ENCODE results near the gene CAPN14.

The CAPN14 gene

GRCh38 chr2:31241625-31242270 is 24.4 kb upstream of the CAPN14 start:
- no peak for DNase-seq (ENCODE audit: low read depth in 3 of 3, low spot score in 1 of 3)

DNA sequence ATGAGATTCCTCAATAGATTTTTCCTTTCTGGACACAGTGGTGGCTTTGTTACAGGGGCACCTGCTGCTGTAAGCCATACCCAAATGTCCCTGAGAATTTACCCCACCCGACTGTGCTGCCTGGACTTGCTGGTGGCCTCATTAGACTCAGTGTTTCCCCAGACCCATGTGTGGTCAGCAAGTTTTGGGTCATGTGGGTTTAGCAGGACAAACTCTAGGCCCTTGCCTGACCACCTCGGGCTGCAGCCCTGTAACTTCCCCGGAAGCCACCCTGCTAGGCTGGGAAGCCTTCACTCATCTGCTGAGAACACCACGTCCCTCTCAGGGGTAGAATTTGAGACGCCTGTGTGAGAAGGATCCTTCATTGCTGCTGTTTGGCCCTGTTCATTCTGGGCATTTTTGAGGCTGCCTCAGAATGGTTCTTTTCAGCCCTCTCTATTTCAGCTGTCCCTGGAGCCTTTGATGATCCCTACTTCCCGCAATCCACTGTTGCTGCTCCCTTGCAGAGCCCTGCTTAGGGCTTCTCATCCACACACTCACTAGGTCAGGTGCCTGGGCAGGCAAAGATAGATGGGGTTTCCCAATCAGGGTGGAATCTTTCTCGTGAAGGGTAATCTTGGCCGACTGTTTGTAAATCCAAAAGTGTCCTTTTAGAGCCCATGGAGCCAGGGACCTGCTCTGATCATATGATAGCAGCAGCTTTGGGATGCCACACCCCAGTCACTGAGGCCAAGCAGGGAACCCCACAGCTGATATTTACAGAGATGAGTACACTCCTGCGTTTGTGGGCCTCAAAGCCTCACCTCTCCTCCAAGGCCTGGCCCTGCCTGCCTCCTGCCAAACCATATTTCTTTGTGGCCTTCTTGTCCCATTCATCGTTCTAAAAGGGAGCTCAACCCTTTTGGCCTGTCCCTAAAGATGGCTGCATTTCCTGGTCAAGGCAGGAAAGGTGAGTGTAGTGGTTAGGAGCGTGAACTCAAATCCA is 23.4 kb upstream of the CAPN14 start:
- DNase-seq (ENCODE audit: low read depth in 3 of 3, low spot score in 1 of 3), result no peak

- DNase-seq (ENCODE audit: low read depth in 3 of 3, low spot score in 1 of 3), result no peak
Measured at GRCh38 chr2:31239593-31240177, 22.4 kb upstream of the CAPN14 start.

GRCh38 chr2:31238906-31239592 is 21.7 kb upstream of the CAPN14 start:
- DNase-seq (ENCODE audit: low read depth in 3 of 3, low spot score in 1 of 3), result no peak

DNA sequence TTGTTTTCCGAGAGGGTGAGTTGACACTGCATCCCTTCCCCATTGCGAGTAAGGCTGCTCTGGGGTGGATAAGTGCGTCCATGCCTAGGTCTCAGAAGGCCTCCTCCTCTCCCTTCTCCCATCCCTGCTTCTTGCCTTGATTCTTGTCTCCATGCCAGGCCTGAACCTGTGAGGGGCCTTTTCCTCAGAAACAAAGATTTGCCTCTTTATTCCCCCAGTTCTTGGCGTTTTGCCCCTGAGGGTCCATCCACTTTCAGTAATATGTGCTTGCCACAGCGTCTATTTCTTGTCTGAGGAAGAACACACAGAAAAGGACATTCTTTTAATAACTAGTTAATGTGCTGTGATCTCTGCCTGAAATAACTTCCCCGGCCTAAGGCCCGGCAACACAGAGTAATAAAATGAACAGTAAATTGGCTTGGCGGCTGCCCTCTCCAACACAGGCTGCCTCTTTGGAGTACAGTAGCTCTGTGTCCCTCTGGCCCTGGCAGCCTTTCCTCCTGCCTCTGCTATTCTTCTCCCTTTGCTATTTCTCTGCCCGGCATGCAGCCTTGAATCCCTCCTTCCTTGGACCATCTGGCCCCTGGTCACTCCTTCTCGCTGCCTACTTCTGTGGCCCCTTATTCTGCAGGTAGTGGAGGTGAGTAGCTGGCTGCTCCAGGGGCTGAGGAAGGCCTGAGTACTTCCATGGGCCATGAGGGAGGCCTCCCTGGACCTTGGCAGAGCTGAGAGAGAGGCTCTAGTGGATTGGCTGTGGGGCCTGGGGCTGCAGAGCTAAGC is 21.0 kb upstream of the CAPN14 start:
- DNase-seq (ENCODE audit: low read depth in 3 of 3, low spot score in 1 of 3), result no peak

GRCh38 chr2:31237348-31238017 is 20.2 kb upstream of the CAPN14 start:
- DNase-seq (ENCODE audit: low read depth in 3 of 3, low spot score in 1 of 3), result no peak

DNA sequence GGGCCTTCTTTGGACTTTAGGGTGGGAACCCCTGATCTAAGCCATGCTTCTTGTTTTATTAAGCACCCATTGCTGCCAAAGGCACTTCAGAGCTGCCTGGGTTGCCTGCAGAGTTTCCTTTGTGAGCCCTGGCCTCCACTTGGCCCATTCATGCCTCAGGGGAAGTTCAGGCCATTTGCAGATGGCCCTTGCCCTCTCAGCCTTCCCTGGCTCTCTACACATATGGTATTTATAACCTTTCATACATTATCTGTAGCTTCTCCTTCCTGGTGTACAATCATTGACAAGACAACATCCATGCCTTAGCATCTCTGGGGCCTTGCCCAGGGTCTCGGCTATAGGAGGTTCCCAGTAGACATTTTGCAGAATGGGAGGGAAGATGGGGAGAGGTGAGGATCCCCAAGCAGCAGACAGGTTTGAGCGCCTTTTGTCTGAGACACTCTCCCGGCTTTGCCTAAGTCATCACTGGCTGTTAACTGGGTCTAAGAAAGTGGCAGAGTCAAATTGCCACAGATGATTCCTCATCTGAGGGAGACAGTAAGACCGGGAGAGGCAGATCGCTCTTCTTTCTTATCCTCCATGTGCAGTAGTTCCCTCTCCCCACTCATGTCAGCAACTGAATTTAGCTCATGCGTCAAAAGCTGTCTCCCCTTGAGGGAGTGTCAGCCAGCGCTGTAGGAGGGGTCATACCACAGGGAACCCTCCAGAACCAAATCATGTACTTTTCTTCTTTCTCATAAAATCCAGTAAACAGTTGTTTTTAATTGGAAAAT is 19.3 kb upstream of the CAPN14 start:
- no peak for DNase-seq (ENCODE audit: low read depth in 3 of 3, low spot score in 1 of 3)

- DNase-seq (ENCODE audit: low read depth in 3 of 3, low spot score in 1 of 3), result no peak
Measured at GRCh38 chr2:31235504-31235902, 18.2 kb upstream of the CAPN14 start.

DNA sequence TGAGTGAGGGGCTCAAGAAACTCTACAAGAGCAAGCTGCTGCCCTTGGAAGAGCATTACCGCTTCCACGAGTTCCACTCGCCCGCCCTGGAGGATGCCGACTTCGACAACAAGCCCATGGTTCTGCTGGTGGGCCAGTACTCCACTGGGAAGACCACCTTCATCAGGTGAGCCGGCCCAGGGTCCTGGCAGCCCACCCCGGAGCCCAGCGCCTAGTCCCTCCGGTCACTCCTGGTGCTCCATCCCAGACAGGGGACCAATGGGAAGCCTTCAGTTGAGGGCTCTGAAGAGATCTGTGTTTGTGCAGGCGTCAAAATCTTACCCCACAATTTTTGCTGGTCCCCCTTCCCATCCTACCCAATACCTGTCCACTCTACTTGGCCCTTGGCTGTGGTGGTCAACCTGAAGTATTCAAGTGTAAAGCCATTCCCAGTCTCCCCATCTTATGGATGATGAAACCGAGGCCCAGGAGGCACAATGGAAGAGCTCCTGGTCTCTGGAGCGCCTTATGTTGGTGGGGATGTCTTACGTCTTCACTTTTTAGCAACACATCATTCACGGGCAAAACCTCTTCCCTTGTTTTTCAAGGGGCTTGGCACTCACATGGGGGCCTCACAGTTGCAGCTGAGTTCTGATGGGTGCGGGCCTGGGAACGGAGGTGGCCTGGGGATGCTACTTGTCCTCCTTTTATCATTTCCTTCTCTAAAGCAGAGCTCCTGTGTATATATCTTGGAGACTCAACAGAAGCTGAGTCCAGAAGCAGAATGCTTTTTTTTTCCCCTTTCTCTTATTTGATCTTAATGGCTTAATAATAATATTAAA is 17.6 kb upstream of the CAPN14 start:
- DNase-seq (ENCODE audit: low read depth in 3 of 3, low spot score in 1 of 3), result no peak

DNA sequence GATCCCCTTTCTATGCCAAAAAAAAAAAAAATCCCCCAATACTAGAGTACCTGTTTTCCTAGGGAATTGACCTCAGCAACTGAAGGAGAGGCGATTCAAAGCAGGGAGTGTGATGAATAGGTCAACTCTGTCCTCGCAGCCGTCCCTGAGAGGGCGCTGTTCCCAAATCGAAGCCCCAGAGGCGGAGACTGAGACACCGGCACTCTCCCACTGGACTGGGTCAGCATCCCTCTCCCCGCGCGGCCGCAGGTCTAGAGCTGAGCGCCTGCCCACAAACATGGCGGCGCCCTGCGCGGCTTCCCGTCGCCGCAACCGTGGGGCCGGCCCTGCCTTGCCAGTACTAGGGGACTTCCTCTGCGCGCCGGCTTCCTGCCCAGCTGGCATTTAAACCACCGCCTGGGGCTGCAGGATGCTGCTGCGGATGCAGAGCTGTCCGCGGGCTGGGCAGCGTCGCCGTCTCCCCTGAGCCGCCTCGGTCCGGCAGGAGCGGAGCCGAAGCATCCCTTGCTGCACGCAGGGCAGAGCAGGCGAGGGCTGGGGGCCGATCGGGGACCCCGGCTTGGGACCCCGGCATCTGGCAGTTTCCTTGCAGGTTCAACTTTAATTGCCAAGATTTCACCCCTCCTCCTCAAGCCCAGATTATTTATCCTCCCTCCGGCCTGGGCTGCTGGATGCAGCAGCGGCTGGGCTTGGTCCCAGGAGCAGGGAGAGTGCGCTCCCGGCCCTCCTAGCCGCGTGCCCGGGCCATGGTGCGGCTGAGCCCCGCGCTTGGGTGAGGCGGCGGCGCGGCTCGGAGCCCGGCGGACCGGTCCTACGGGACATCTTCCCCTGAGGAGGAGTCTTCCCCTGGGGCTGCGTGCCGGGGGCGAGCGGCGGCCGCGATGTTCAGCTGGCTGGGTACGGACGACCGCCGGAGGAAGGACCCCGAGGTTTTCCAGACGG is 16.7 kb upstream of the CAPN14 start, which contains the start of gene EHD3:
Gene EHD3 (plus strand): TSS at position 412 of the 942 bp plus-strand sequence. CDS start 470 bp downstream, at position 882.
- DNase-seq (ENCODE audit: low read depth in 3 of 3, low spot score in 1 of 3), result peak; percentile 30 to 68 (median 53)

GRCh38 chr2:31233231-31233630 is 15.9 kb upstream of the CAPN14 start:
- no peak for DNase-seq (ENCODE audit: low read depth in 3 of 3, low spot score in 1 of 3)

DNA sequence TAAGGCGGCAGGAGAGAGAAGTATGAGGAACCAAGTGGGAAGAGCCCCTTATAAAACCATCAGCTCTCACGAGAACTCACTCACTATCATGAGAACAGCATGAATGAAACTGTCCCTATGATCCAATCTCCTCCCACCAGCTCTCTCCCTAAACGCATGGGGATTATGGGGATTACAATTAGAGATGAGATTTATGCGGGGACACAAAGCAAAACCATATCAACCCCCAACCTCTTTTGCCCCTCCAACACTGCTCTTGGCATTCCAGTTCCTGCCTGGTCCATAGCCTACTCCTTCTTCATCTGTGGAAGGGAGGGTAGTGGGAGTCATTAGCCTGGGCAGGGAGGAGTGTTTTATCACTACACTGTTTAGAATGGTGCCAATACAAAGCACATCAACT is 15.3 kb upstream of the CAPN14 start:
- no peak for DNase-seq (ENCODE audit: low read depth in 3 of 3, low spot score in 1 of 3)

DNA sequence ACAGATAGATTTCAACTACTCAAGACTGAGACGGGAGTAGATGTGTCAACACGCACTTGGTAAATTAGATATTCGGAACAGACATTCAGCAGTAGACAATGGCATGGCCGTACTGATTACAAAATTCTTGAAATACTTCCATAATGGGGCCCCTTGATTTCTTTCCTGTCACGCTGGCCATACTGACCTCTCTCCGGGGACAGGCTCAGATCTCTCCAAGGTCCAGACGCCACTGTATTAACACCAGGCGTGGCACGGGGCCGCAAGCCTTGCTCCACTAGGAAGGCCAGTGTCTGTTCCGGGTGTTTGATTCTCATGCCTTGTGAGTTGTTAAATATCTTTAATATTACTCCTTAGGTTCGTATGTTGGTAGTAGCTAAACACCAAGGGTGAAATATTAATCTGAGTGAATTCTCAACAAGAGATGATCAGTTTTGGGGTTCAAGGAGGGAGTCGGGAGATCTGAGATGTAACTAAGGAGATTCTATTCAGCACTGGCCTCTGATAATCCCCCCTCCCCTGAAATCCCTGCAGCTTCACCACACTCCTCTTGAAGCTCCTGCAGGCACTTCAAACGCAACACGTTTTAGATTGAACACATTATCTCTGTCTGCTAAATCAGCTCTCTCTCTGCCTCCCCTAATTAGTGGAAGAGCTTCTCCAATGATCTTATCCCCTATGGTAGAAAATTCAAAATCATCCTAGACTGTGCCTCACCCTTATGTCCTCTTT is 14.4 kb upstream of the CAPN14 start:
- no peak for DNase-seq (ENCODE audit: low read depth in 3 of 3, low spot score in 1 of 3)

GRCh38 chr2:31230751-31231150 is 13.4 kb upstream of the CAPN14 start:
- DNase-seq (ENCODE audit: low read depth in 3 of 3, low spot score in 1 of 3), result no peak

DNA sequence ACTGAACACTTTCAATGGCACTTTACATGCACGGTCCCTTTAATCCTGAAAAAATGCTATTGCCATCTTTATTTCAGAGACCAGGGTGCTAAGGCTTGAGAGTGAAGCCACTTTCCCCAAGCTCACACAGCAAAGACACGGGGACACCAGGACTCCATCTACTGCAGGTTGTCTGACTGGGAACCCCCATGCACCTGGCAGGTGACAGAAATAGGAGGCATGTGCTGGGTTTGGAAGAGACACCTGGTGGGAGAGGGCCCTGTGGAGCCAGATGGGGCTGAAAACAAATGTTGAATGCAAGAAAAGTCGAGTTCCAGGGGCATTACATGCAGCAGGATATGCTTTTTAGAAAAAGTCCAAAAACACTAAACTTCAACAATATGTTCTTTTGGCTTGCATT is 11.4 kb upstream of the CAPN14 start:
- no peak for DNase-seq (ENCODE audit: low read depth in 3 of 3, low spot score in 1 of 3)

- DNase-seq (ENCODE audit: low read depth in 3 of 3, low spot score in 1 of 3), result no peak
Measured at GRCh38 chr2:31227711-31228125, 10.4 kb upstream of the CAPN14 start.

DNA sequence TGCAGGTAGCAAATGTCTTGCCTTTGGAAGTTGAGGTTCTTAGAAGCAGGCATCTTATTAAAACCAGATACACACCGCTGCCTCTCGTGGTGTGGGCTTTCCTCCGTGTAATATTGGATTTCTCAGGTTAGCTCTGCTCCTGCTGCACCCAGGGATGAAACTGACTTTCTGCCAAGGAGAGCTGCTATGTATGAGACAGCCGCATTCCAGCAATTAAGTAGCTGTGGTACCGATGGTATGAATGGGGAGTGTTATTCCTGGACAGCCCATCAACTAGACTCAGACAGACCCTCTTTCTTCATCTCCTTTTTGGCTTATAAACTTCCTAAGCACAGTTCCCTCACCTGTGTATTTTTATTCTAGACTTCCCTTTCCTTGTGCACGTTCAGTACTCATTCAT is 9.8 kb upstream of the CAPN14 start:
- DNase-seq (ENCODE audit: low read depth in 3 of 3, low spot score in 1 of 3), result no peak

Data from stimulated activated CD4-positive, alpha-beta T cell treated with anti-CD3 and anti-CD28 coated beads, TNF-alpha, amount 100 ng/mL, for 1 hour (primary cell).